ENCODE results near the gene TCF3.
"Not testable (repeated sequence)": the region's sequence is repeated elsewhere in the genome, so short reads cannot be mapped to it uniquely, and the experiment has no call there.

The TCF3 gene

GRCh38 chr19:1652471-1653299 lies at the start of gene TCF3:
TCF3 (minus strand) TSS chr19:1652615; CDS start chr19:1650248, 2,367 bp downstream.
- DNase-seq = peak; percentile 99

GRCh38 chr19:1700733-1701663 lies 48.6 kb upstream of the TCF3 start:
- no peak for DNase-seq

GRCh38 chr19:1699998-1700732 lies 47.8 kb upstream of the TCF3 start:
- no peak for DNase-seq

GRCh38 chr19:1699386-1699785 lies 47.0 kb upstream of the TCF3 start:
- DNase-seq = no peak

- DNase-seq = no peak
Measured at GRCh38 chr19:1698636-1699035, 46.2 kb upstream of the TCF3 start.

- not testable (repeated sequence) for DNase-seq
Measured at GRCh38 chr19:1695481-1695880, 43.1 kb upstream of the TCF3 start.

- no peak for DNase-seq
Measured at GRCh38 chr19:1691589-1692290, 39.3 kb upstream of the TCF3 start.

- DNase-seq = peak; percentile 65
Measured at GRCh38 chr19:1690699-1691307, 38.4 kb upstream of the TCF3 start.

- not testable (repeated sequence) for DNase-seq
Measured at GRCh38 chr19:1685785-1686184, 33.4 kb upstream of the TCF3 start.

- DNase-seq = no peak
Measured at GRCh38 chr19:1685046-1685445, 32.6 kb upstream of the TCF3 start.

GRCh38 chr19:1684573-1684912 lies 32.1 kb upstream of the TCF3 start:
- no peak for DNase-seq

GRCh38 chr19:1683869-1684572 lies 31.6 kb upstream of the TCF3 start:
- DNase-seq = no peak

GRCh38 chr19:1680976-1681375 lies 28.6 kb upstream of the TCF3 start:
- no peak for DNase-seq

GRCh38 chr19:1678073-1678472 lies 25.7 kb upstream of the TCF3 start:
- no peak for DNase-seq

- no peak for DNase-seq
Measured at GRCh38 chr19:1676351-1677266, 24.2 kb upstream of the TCF3 start.

- DNase-seq = no peak
Measured at GRCh38 chr19:1675633-1676350, 23.4 kb upstream of the TCF3 start.

GRCh38 chr19:1674293-1674679 lies 21.9 kb upstream of the TCF3 start:
- no peak for DNase-seq

- peak; percentile 66 for DNase-seq
Measured at GRCh38 chr19:1673645-1674292, 21.4 kb upstream of the TCF3 start.
